ENCODE results near the gene SDC1. TPM values are rescaled to one million over a fixed set of nuclear protein-coding genes. Genes with fewer than 3 reads are reported as not detected.

The SDC1 gene
- total and polyA plus RNA-seq, 9 donors: 0.62 to 9.1 (median 3.8) TPM

DNA sequence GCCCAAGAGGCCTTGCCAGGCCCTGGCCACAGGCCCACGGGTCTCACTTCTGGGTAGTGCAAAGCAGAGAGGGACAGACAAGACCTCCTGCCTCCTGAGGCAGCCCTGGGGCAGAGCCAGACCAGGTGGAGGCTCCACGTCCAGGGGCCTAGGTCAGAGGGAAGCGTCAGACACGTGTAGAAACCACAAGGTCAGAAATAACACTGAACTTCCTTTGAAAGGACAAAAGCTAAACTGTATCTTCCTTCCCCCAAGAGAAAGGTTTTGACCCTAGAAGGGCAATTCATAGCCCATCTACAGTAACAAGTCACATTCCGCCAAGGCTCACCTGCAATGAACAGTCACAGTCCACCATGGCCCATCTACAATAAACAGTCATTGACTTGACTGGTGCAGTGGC lies 17.9 kb downstream of the SDC1 start:
- WGBS, 3 donors: 82 to 94% (median 88%) methylated on average over 5 of the region's 5 CpGs
- no peaks in the 10 kb centered on the region for H3K27me3 ChIP-seq
- intact Hi-C loops (cut with DNase I): no loop called here
- no peak overlapping the region for H3K27ac ChIP-seq
- no peak for DNase-seq
- no peaks in the 10 kb centered on the region for H3K36me3 ChIP-seq
- no peaks in the 10 kb centered on the region for H3K9me3 ChIP-seq
- H3K4me3 ChIP-seq: no peak overlapping the region
- TF ChIP-seq POLR2A (IDR thresholded peaks at IDR 0.05) (no peak), EP300 (IDR thresholded peaks at IDR 0.05) (no peak)
- TF ChIP-seq, protein P1, sequence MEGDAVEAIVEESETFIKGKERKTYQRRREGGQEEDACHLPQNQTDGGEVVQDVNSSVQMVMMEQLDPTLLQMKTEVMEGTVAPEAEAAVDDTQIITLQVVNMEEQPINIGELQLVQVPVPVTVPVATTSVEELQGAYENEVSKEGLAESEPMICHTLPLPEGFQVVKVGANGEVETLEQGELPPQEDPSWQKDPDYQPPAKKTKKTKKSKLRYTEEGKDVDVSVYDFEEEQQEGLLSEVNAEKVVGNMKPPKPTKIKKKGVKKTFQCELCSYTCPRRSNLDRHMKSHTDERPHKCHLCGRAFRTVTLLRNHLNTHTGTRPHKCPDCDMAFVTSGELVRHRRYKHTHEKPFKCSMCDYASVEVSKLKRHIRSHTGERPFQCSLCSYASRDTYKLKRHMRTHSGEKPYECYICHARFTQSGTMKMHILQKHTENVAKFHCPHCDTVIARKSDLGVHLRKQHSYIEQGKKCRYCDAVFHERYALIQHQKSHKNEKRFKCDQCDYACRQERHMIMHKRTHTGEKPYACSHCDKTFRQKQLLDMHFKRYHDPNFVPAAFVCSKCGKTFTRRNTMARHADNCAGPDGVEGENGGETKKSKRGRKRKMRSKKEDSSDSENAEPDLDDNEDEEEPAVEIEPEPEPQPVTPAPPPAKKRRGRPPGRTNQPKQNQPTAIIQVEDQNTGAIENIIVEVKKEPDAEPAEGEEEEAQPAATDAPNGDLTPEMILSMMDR (IDR thresholded peaks at IDR 0.05): no peak
- H3K4me1 ChIP-seq (ENCODE audit: insufficient read depth): no peaks in the 10 kb centered on the region

- Histone ChIP-seq H3K9me3 (no peaks in the 10 kb centered on the region), H3K36me3 (no peaks in the 10 kb centered on the region), H3K27ac (no peak overlapping the region), H3K4me3 (no peak overlapping the region), H3K4me1 (ENCODE audit: insufficient read depth) (no peaks in the 10 kb centered on the region), H3K27me3 (no peaks in the 10 kb centered on the region)
- no peak for DNase-seq
- TF ChIP-seq POLR2A (IDR thresholded peaks at IDR 0.05) (no peak), EP300 (IDR thresholded peaks at IDR 0.05) (no peak)
- TF ChIP-seq, protein P1 (IDR thresholded peaks at IDR 0.05): no peak
- intact Hi-C loops (cut with DNase I): no loop called here
- WGBS, 3 donors: 86 to 93% (median 91%) methylated on average over 10 of the region's 10 CpGs
Observed at GRCh38 chr2:20205915-20206524, 18.9 kb downstream of the SDC1 start.

GRCh38 chr2:20205069-20205468 lies 19.9 kb downstream of the SDC1 start:
- H3K36me3 ChIP-seq: no peaks in the 10 kb centered on the region
- DNase-seq: no peak
- TF ChIP-seq EP300 (IDR thresholded peaks at IDR 0.05) (no peak), POLR2A (IDR thresholded peaks at IDR 0.05) (no peak)
- TF ChIP-seq, protein P1 (IDR thresholded peaks at IDR 0.05): no peak
- no peak overlapping the region for H3K27ac ChIP-seq
- H3K4me3 ChIP-seq: no peak overlapping the region
- 82 to 94% (median 92%) methylated on average over 7 of the region's 7 CpGs for WGBS, 3 donors
- no peaks in the 10 kb centered on the region for H3K4me1 ChIP-seq (ENCODE audit: insufficient read depth)
- no peaks in the 10 kb centered on the region for H3K9me3 ChIP-seq
- intact Hi-C loops (cut with DNase I): no loop called here
- H3K27me3 ChIP-seq: no peaks in the 10 kb centered on the region

DNA sequence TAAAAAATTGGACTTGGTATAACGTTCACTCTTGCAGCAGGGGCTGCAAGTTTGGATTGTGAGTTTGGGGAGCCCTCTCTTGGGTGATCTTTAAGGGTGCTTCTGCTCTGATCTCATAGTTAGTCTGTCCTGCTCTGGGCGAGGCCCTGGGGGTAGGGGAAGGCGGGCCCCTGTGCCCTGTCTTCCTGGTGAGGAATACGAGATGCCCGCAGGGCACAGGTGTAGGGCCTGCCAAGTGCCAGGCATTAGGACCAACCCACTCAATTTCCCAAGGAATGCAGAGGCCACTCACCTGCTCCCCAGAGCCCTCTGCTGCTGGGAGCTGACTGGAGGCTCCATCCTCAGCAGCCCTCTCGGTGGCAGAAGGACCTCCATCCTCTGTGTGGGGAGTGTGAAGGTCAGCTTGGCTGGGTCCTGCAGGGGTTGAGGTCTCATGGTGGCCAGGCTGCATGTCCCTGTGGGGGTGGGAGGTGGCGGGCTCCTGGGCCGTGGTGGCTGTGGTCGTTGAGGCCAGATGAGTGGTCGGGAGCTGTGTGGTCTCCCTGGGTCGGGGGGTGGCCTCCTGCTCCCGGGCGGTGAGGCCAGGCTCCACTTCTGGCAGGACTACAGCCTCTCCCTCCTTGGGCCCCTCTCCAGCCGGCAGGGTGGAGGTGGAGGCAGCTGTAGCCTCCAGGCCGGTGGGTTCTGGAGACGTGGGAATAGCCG lies 21.3 kb downstream of the SDC1 start:
- DNase-seq: no peak
- WGBS, 3 donors: 78 to 84% (median 84%) methylated on average over 16 to 17 of the region's 17 CpGs
- TF ChIP-seq, protein P1 (IDR thresholded peaks at IDR 0.05): no peak
- TF ChIP-seq POLR2A (IDR thresholded peaks at IDR 0.05) (no peak), EP300 (IDR thresholded peaks at IDR 0.05) (no peak)
- Histone ChIP-seq H3K36me3 (no peaks in the 10 kb centered on the region), H3K4me3 (no peak overlapping the region), H3K27me3 (no peaks in the 10 kb centered on the region), H3K27ac (no peak overlapping the region), H3K4me1 (ENCODE audit: insufficient read depth) (no peaks in the 10 kb centered on the region), H3K9me3 (no peaks in the 10 kb centered on the region)
- intact Hi-C loops (cut with DNase I): no loop called here

Measured in ovary (tissue), 9 donors.